HepG2 (cell line): ENCODE data around the gene RPL41. TPM values are rescaled to one million over a fixed set of nuclear protein-coding genes. Genes with fewer than 3 reads are reported as not detected.

Source experiments
- BORCS8-MEF2B ChIP-seq: sonication (generic); formaldehyde crosslinking; IDR thresholded peaks from 2 replicates; pipeline ENCODE4 v1.8.0; 2022; ENCODE audit warnings: mild to moderate bottlenecking, missing genetic modification reagents
- GPN1 ChIP-seq: sonication (generic); formaldehyde crosslinking; IDR thresholded peaks from 2 replicates; pipeline ENCODE4 v1.5.1; 2020; ENCODE audit warnings: missing genetic modification reagents, borderline replicate concordance
- HNRNPH1 ChIP-seq: fragments of 200-400 bp; formaldehyde crosslinking; optimal IDR thresholded peaks from 2 replicates; pipeline ENCODE3; 2017; ENCODE audit warnings: mild to moderate bottlenecking, low read depth, low read length
- IKZF4 ChIP-seq: sonication (generic); formaldehyde crosslinking; IDR thresholded peaks from 2 replicates; pipeline ENCODE4 v1.5.1; 2020; ENCODE audit warnings: borderline replicate concordance, mild to moderate bottlenecking, low read depth, missing genetic modification reagents; ENCODE audit errors: not compliant biosample characterization
- MEIS1 ChIP-seq: sonication (generic); formaldehyde crosslinking; IDR thresholded peaks from 2 replicates; pipeline ENCODE4 v1.9.0; 2021; ENCODE audit warnings: mild to moderate bottlenecking, missing genetic modification reagents, moderate library complexity, borderline replicate concordance
- NR3C1 ChIP-seq: sonication (generic); formaldehyde crosslinking; IDR thresholded peaks from 2 replicates; pipeline ENCODE4 v1.4.0; 2020; ENCODE audit warnings: missing genetic modification reagents
- POLR2G ChIP-seq: fragments of 200-400 bp; formaldehyde crosslinking; IDR thresholded peaks from 2 replicates; pipeline ENCODE4 v1.6.1; 2018; ENCODE audit warnings: mild to moderate bottlenecking, low read depth, low read length, moderate library complexity
- SALL1 ChIP-seq: sonication (generic); formaldehyde crosslinking; IDR thresholded peaks from 2 replicates; pipeline ENCODE4 v1.8.0; 2022; ENCODE audit warnings: mild to moderate bottlenecking, missing genetic modification reagents
- SNAPC2 ChIP-seq: sonication (generic); formaldehyde crosslinking; IDR thresholded peaks from 2 replicates; pipeline ENCODE4 v1.8.1; 2022; ENCODE audit warnings: mild to moderate bottlenecking, missing genetic modification reagents
- SP4 ChIP-seq: sonication (generic); formaldehyde crosslinking; IDR thresholded peaks from 2 replicates; pipeline ENCODE4 v1.8.1; 2023; ENCODE audit warnings: mild to moderate bottlenecking, missing genetic modification reagents
- SRSF9 ChIP-seq: fragments of 200-400 bp; formaldehyde crosslinking; IDR thresholded peaks from 2 replicates; pipeline ENCODE4 v1.6.1; 2018; ENCODE audit warnings: borderline replicate concordance, mild to moderate bottlenecking, low read depth, low read length; ENCODE audit not compliant: insufficient read depth, poor library complexity, severe bottlenecking
- TP53 ChIP-seq: sonication (generic); formaldehyde crosslinking; conservative IDR thresholded peaks from 2 replicates; pipeline ENCODE4 v1.4.0; 2020; ENCODE audit warnings: missing genetic modification reagents
- ZNF136 ChIP-seq: sonication (generic); formaldehyde crosslinking; IDR thresholded peaks from 2 replicates; pipeline ENCODE4 v1.8.1; 2022; ENCODE audit warnings: low read depth, mild to moderate bottlenecking, moderate library complexity, missing genetic modification reagents
- ZNF143 ChIP-seq: sonication (generic); formaldehyde crosslinking; IDR thresholded peaks from 2 replicates; pipeline ENCODE4 v1.4.0; 2020; ENCODE audit warnings: missing genetic modification reagents
- ZNF615 ChIP-seq: sonication (generic); formaldehyde crosslinking; IDR thresholded peaks from 2 replicates; pipeline ENCODE4 v1.5.0; 2020; ENCODE audit warnings: mild to moderate bottlenecking, missing genetic modification reagents, borderline replicate concordance
- ZNF737 ChIP-seq: sonication (generic); formaldehyde crosslinking; IDR thresholded peaks from 2 replicates; pipeline ENCODE4 v1.5.0; 2020; ENCODE audit warnings: missing genetic modification reagents, mild to moderate bottlenecking, borderline replicate concordance
- polyA plus RNA-seq, 8 experiments: library from polyadenylated mRNA; depleted of rRNA in 3 of 8; stranded (reverse) in 7 of 8; unstranded in 1 of 8; fragments of >200 nt; fragmentation: Illumina TruSeq in 4 of 8; extraction: Trizol in 4 of 8; gene quantifications; 2 replicates each; pipeline versions ENCODE4 v1.2.1 to v1.2.3, GENCODE V29; 2011 to 2016; ENCODE audit warnings: low read depth in 4 of 8, missing spikeins in 1 of 8, mixed read lengths in 1 of 8; ENCODE audit not compliant: insufficient read depth in 1 of 8
- total RNA-seq, 5 experiments: library from RNA; depleted of rRNA; stranded (reverse); fragments of >200 nt; fragmentation: Illumina TruSeq; extraction: Trizol; gene quantifications; 2 replicates each; pipeline ENCODE4 v1.2.3, GENCODE V29; 2016; ENCODE audit warnings: low read depth in 1 of 5
- TF ChIP-seq, protein P1 (sequence below): sonication (generic); formaldehyde crosslinking; IDR thresholded peaks from 2 replicates; pipeline ENCODE4 v1.9.0; 2022; ENCODE audit warnings: low read depth, missing genetic modification reagents
- TF ChIP-seq, protein P2 (sequence below): IDR thresholded peaks from 2 replicates; pipeline ENCODE4 v1.4.0; 2020; ENCODE audit warnings: mild to moderate bottlenecking, missing genetic modification reagents
- TF ChIP-seq, protein P3 (sequence below): sonication (generic); formaldehyde crosslinking; IDR thresholded peaks from 2 replicates; pipeline ENCODE4 v1.4.0; 2020; ENCODE audit warnings: mild to moderate bottlenecking, missing genetic modification reagents, borderline replicate concordance

The RPL41 gene
- total and polyA plus RNA-seq, 2 of the 13 experiments (the other 11 are each of a cell fraction or from before 2014, with no cell fraction given), result 4,012 to 7,670 TPM

DNA sequence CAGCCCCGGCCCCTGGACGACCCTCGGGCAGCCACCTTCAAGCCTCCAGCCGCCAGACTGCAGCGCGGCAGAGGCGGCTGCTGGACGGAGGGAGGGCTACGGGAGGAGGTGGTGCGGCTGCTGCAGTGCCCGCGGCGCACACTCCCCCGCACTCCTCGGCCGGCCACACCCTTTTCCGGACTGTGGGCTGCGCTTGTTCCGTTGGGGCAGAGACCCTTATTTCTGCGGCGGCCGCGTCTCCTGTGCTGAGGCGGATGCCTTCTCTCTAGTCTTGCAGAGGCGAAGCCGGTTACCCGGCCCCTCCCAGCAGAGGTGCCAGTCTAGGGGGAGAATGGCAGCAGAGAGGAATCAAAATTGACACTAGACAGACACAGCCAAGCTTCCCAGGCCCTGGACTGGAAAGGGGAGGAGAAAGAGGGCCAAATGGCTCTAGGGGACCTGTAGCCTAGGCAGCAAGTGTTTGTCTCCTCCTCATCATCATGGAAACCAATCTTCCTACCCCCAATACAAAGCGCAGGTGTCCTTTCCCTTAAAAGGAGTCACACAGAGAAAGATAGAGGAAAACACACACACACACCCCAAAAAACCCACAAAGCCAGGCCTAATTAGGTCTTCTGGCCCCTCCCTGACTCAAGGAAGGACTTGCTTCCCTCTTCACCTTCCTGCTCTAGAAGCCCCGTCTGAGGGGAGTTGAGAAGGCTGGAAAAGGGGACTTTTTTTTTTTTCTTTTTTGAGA, 12.9 kb downstream of the RPL41 start (continued):
- TF ChIP-seq, protein P1, sequence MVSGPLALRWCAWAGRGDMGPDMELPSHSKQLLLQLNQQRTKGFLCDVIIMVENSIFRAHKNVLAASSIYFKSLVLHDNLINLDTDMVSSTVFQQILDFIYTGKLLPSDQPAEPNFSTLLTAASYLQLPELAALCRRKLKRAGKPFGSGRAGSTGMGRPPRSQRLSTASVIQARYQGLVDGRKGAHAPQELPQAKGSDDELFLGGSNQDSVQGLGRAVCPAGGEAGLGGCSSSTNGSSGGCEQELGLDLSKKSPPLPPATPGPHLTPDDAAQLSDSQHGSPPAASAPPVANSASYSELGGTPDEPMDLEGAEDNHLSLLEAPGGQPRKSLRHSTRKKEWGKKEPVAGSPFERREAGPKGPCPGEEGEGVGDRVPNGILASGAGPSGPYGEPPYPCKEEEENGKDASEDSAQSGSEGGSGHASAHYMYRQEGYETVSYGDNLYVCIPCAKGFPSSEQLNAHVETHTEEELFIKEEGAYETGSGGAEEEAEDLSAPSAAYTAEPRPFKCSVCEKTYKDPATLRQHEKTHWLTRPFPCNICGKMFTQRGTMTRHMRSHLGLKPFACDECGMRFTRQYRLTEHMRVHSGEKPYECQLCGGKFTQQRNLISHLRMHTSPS (CRISPR knock-in tag), result no peak
- TF ChIP-seq ZNF143 (no peak), NR3C1 (CRISPR knock-in tag) (no peak), SRSF9 (no peak), MEIS1 (CRISPR knock-in tag) (no peak), BORCS8-MEF2B (CRISPR knock-in tag) (no peak), TP53 (CRISPR knock-in tag) (no peak), ZNF615 (CRISPR knock-in tag) (no peak), SALL1 (CRISPR knock-in tag) (peak; percentile 43; the same call in 1 of the 2 replicates), HNRNPH1 (no peak), SP4 (CRISPR knock-in tag) (no peak), GPN1 (no peak), ZNF737 (CRISPR knock-in tag) (no peak), ZNF136 (CRISPR knock-in tag) (no peak), IKZF4 (no peak), SNAPC2 (no peak), POLR2G (peak; percentile 57)
- TF ChIP-seq, protein P2, sequence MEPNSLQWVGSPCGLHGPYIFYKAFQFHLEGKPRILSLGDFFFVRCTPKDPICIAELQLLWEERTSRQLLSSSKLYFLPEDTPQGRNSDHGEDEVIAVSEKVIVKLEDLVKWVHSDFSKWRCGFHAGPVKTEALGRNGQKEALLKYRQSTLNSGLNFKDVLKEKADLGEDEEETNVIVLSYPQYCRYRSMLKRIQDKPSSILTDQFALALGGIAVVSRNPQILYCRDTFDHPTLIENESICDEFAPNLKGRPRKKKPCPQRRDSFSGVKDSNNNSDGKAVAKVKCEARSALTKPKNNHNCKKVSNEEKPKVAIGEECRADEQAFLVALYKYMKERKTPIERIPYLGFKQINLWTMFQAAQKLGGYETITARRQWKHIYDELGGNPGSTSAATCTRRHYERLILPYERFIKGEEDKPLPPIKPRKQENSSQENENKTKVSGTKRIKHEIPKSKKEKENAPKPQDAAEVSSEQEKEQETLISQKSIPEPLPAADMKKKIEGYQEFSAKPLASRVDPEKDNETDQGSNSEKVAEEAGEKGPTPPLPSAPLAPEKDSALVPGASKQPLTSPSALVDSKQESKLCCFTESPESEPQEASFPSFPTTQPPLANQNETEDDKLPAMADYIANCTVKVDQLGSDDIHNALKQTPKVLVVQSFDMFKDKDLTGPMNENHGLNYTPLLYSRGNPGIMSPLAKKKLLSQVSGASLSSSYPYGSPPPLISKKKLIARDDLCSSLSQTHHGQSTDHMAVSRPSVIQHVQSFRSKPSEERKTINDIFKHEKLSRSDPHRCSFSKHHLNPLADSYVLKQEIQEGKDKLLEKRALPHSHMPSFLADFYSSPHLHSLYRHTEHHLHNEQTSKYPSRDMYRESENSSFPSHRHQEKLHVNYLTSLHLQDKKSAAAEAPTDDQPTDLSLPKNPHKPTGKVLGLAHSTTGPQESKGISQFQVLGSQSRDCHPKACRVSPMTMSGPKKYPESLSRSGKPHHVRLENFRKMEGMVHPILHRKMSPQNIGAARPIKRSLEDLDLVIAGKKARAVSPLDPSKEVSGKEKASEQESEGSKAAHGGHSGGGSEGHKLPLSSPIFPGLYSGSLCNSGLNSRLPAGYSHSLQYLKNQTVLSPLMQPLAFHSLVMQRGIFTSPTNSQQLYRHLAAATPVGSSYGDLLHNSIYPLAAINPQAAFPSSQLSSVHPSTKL (CRISPR knock-in tag), result no peak
- TF ChIP-seq, protein P3, sequence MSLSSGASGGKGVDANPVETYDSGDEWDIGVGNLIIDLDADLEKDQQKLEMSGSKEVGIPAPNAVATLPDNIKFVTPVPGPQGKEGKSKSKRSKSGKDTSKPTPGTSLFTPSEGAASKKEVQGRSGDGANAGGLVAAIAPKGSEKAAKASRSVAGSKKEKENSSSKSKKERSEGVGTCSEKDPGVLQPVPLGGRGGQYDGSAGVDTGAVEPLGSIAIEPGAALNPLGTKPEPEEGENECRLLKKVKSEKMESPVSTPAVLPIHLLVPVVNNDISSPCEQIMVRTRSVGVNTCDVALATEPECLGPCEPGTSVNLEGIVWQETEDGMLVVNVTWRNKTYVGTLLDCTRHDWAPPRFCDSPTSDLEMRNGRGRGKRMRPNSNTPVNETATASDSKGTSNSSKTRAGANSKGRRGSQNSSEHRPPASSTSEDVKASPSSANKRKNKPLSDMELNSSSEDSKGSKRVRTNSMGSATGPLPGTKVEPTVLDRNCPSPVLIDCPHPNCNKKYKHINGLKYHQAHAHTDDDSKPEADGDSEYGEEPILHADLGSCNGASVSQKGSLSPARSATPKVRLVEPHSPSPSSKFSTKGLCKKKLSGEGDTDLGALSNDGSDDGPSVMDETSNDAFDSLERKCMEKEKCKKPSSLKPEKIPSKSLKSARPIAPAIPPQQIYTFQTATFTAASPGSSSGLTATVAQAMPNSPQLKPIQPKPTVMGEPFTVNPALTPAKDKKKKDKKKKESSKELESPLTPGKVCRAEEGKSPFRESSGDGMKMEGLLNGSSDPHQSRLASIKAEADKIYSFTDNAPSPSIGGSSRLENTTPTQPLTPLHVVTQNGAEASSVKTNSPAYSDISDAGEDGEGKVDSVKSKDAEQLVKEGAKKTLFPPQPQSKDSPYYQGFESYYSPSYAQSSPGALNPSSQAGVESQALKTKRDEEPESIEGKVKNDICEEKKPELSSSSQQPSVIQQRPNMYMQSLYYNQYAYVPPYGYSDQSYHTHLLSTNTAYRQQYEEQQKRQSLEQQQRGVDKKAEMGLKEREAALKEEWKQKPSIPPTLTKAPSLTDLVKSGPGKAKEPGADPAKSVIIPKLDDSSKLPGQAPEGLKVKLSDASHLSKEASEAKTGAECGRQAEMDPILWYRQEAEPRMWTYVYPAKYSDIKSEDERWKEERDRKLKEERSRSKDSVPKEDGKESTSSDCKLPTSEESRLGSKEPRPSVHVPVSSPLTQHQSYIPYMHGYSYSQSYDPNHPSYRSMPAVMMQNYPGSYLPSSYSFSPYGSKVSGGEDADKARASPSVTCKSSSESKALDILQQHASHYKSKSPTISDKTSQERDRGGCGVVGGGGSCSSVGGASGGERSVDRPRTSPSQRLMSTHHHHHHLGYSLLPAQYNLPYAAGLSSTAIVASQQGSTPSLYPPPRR (CRISPR knock-in tag), result no peak
